NB4 (cell line): ENCODE data around the gene PALD1.

ENCODE experiments used
- CTCF ChIP-seq: IDR thresholded peaks from one replicate; pipeline ENCODE4 v1.5.1; 2012; ENCODE audit warnings: low read depth, low read length
- MAX ChIP-seq: IDR thresholded peaks from 2 replicates; pipeline ENCODE4 v1.6.1; 2011; ENCODE audit warnings: low read depth, low read length

- TF ChIP-seq CTCF (no peak), MAX (no peak)
Observed at GRCh38 chr10:70565556-70566514, 87.3 kb downstream of the PALD1 start.
